Measurements from ENCODE around the gene AASDH.

DNA sequence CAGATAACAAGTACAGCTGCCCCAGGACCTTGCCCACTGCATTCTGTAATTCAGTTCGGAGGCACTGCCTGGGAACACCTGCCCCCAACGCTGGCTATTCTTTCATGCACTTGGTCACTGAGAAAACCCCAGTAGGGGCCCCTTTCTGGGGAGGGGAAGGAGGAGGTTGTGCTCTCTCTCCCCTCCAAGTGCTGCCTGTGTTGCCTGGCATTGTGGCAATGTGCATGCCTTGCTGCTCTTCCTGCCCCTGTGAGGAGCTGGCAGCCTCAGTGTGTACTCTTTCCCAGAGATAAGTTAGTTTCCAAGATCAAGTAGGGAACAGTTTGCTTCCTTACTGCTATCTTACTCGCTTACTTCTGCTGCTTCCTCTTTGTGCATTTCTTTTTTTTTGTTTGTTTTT lies 90.8 kb downstream of the AASDH start:
- TF ChIP-seq, protein P1, sequence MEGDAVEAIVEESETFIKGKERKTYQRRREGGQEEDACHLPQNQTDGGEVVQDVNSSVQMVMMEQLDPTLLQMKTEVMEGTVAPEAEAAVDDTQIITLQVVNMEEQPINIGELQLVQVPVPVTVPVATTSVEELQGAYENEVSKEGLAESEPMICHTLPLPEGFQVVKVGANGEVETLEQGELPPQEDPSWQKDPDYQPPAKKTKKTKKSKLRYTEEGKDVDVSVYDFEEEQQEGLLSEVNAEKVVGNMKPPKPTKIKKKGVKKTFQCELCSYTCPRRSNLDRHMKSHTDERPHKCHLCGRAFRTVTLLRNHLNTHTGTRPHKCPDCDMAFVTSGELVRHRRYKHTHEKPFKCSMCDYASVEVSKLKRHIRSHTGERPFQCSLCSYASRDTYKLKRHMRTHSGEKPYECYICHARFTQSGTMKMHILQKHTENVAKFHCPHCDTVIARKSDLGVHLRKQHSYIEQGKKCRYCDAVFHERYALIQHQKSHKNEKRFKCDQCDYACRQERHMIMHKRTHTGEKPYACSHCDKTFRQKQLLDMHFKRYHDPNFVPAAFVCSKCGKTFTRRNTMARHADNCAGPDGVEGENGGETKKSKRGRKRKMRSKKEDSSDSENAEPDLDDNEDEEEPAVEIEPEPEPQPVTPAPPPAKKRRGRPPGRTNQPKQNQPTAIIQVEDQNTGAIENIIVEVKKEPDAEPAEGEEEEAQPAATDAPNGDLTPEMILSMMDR (IDR thresholded peaks at IDR 0.05; ENCODE audit: low read depth, low read length), result no peak
- TF ChIP-seq, protein P2, sequence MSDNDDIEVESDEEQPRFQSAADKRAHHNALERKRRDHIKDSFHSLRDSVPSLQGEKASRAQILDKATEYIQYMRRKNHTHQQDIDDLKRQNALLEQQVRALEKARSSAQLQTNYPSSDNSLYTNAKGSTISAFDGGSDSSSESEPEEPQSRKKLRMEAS (IDR thresholded peaks at IDR 0.05; ENCODE audit: low read depth, low read length), result no peak
- no peak for TF ChIP-seq POLR2A (IDR thresholded peaks at IDR 0.05; ENCODE audit: extremely low read depth, insufficient read length)
